ENCODE results near the gene PEX1.
"Not testable (repeated sequence)": the region's sequence is repeated elsewhere in the genome, so short reads cannot be mapped to it uniquely, and the experiment has no call there.

Gene PEX1

GRCh38 chr7:92485974-92486373 lies 42.3 kb downstream of the PEX1 start:
- Histone ChIP-seq H3K36me3 (ENCODE audit: insufficient read depth, low read length) (peaks cover 36% of the 10 kb centered on the region; the same call in 1 of the 2 replicates), H3K79me2 (ENCODE audit: insufficient read depth, low read length) (no peaks in the 10 kb centered on the region), H2AFZ (ENCODE audit: low read length) (no peak overlapping the region), H3K9me2 (replicated peaks; ENCODE audit: low read depth, low read length) (no peaks in the 10 kb centered on the region), H3K9me3 (ENCODE audit: insufficient read depth, low read depth, low read length) (no peaks in the 10 kb centered on the region), H3K9ac (ENCODE audit: low read depth, low read length, poor library complexity, severe bottlenecking) (no peak overlapping the region), H3K4me3 (ENCODE audit: low read length, poor library complexity, severe bottlenecking) (no peak overlapping the region), H3K4me2 (ENCODE audit: low read depth, low read length, poor library complexity, severe bottlenecking) (no peak overlapping the region), H3K27me3 (ENCODE audit: insufficient read depth, low read length, poor library complexity, severe bottlenecking) (no peaks in the 10 kb centered on the region), H4K20me1 (ENCODE audit: insufficient read depth, low read length, poor library complexity, severe bottlenecking) (no peaks in the 10 kb centered on the region), H3F3A (ENCODE audit: low read depth) (no peaks in the 10 kb centered on the region), H3K4me1 (ENCODE audit: insufficient read depth, low read length, poor library complexity, severe bottlenecking) (no peaks in the 10 kb centered on the region)
- TF ChIP-seq, protein P1, sequence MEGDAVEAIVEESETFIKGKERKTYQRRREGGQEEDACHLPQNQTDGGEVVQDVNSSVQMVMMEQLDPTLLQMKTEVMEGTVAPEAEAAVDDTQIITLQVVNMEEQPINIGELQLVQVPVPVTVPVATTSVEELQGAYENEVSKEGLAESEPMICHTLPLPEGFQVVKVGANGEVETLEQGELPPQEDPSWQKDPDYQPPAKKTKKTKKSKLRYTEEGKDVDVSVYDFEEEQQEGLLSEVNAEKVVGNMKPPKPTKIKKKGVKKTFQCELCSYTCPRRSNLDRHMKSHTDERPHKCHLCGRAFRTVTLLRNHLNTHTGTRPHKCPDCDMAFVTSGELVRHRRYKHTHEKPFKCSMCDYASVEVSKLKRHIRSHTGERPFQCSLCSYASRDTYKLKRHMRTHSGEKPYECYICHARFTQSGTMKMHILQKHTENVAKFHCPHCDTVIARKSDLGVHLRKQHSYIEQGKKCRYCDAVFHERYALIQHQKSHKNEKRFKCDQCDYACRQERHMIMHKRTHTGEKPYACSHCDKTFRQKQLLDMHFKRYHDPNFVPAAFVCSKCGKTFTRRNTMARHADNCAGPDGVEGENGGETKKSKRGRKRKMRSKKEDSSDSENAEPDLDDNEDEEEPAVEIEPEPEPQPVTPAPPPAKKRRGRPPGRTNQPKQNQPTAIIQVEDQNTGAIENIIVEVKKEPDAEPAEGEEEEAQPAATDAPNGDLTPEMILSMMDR (conservative IDR thresholded peaks at IDR 0.05; ENCODE audit: low read length): no peak
- TF ChIP-seq EZH2phosphoT487 (IDR thresholded peaks at IDR 0.05; ENCODE audit: borderline replicate concordance): no peak

DNA sequence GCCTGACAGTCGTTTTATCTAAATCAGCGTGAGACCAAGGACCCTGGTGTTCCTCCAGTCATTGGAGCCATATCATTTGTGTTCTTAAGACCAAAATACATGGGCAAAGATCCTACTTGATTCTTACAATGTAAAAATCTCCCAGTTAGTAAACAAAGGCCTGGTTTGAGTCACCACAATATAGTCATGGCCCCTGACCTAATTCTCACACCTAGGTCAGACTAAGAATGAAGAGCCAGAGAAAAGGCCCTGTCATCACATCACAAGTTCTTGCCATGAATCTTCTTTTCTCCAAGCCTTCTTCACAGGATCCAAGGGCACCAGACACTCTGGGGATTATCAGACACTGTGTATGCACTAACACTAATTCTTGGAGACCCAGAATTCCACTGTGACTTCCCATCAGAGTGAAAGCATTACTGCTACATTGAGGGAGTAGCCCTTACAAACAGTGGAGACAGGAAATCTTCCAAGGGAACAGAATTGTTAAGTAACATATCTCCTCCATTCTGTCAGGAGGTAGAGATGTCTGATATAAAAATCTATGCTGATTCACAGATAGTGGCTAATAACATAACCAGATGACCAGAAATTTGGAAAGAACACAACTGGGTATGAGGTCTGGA lies 42.9 kb downstream of the PEX1 start:
- no peaks in the 10 kb centered on the region for H3F3A ChIP-seq (ENCODE audit: low read depth)
- no peaks in the 10 kb centered on the region for H3K79me2 ChIP-seq (ENCODE audit: insufficient read depth, low read length)
- no peak overlapping the region for H3K4me2 ChIP-seq (ENCODE audit: low read depth, low read length, poor library complexity, severe bottlenecking)
- H3K4me1 ChIP-seq (ENCODE audit: insufficient read depth, low read length, poor library complexity, severe bottlenecking): no peaks in the 10 kb centered on the region
- H3K9me2 ChIP-seq (replicated peaks; ENCODE audit: low read depth, low read length): no peaks in the 10 kb centered on the region
- no peaks in the 10 kb centered on the region for H4K20me1 ChIP-seq (ENCODE audit: insufficient read depth, low read length, poor library complexity, severe bottlenecking)
- no peak overlapping the region for H3K4me3 ChIP-seq (ENCODE audit: low read length, poor library complexity, severe bottlenecking)
- no peak overlapping the region for H2AFZ ChIP-seq (ENCODE audit: low read length)
- H3K27me3 ChIP-seq (ENCODE audit: insufficient read depth, low read length, poor library complexity, severe bottlenecking): no peaks in the 10 kb centered on the region
- peaks cover 32% of the 10 kb centered on the region; the same call in 1 of the 2 replicates for H3K36me3 ChIP-seq (ENCODE audit: insufficient read depth, low read length)
- no peak overlapping the region for H3K9ac ChIP-seq (ENCODE audit: low read depth, low read length, poor library complexity, severe bottlenecking)
- no peaks in the 10 kb centered on the region for H3K9me3 ChIP-seq (ENCODE audit: insufficient read depth, low read depth, low read length)
- no peak for TF ChIP-seq EZH2phosphoT487 (IDR thresholded peaks at IDR 0.05; ENCODE audit: borderline replicate concordance)
- TF ChIP-seq, protein P1 (conservative IDR thresholded peaks at IDR 0.05; ENCODE audit: low read length): no peak

GRCh38 chr7:92484226-92484625 lies 44.1 kb downstream of the PEX1 start:
- H3K27me3 ChIP-seq (ENCODE audit: insufficient read depth, low read length, poor library complexity, severe bottlenecking); H3K9me3 ChIP-seq (ENCODE audit: insufficient read depth, low read depth, low read length); H3K4me3 ChIP-seq (ENCODE audit: low read length, poor library complexity, severe bottlenecking); H3K79me2 ChIP-seq (ENCODE audit: insufficient read depth, low read length); H4K20me1 ChIP-seq (ENCODE audit: insufficient read depth, low read length, poor library complexity, severe bottlenecking); H3K9ac ChIP-seq (ENCODE audit: low read depth, low read length, poor library complexity, severe bottlenecking); H3F3A ChIP-seq (ENCODE audit: low read depth); H3K4me1 ChIP-seq (ENCODE audit: insufficient read depth, low read length, poor library complexity, severe bottlenecking); H2AFZ ChIP-seq (ENCODE audit: low read length); H3K4me2 ChIP-seq (ENCODE audit: low read depth, low read length, poor library complexity, severe bottlenecking); H3K9me2 ChIP-seq (replicated peaks; ENCODE audit: low read depth, low read length): not testable (repeated sequence)
- peaks cover 27% of the 10 kb centered on the region; the same call in 1 of the 2 replicates for H3K36me3 ChIP-seq (ENCODE audit: insufficient read depth, low read length)

GRCh38 chr7:92483624-92484023 lies 44.7 kb downstream of the PEX1 start:
- H2AFZ ChIP-seq (ENCODE audit: low read length); H3K9ac ChIP-seq (ENCODE audit: low read depth, low read length, poor library complexity, severe bottlenecking); H3K9me2 ChIP-seq (replicated peaks; ENCODE audit: low read depth, low read length); H3K4me2 ChIP-seq (ENCODE audit: low read depth, low read length, poor library complexity, severe bottlenecking); H3K4me3 ChIP-seq (ENCODE audit: low read length, poor library complexity, severe bottlenecking); H3K27me3 ChIP-seq (ENCODE audit: insufficient read depth, low read length, poor library complexity, severe bottlenecking); H3K4me1 ChIP-seq (ENCODE audit: insufficient read depth, low read length, poor library complexity, severe bottlenecking); H3F3A ChIP-seq (ENCODE audit: low read depth); H3K79me2 ChIP-seq (ENCODE audit: insufficient read depth, low read length); H4K20me1 ChIP-seq (ENCODE audit: insufficient read depth, low read length, poor library complexity, severe bottlenecking); H3K9me3 ChIP-seq (ENCODE audit: insufficient read depth, low read depth, low read length): not testable (repeated sequence)
- peaks cover 21% of the 10 kb centered on the region; the same call in 1 of the 2 replicates for H3K36me3 ChIP-seq (ENCODE audit: insufficient read depth, low read length)

GRCh38 chr7:92479146-92479545 lies 49.2 kb downstream of the PEX1 start:
- not testable (repeated sequence) for H3K9me2 ChIP-seq (replicated peaks; ENCODE audit: low read depth, low read length); H3K36me3 ChIP-seq (ENCODE audit: insufficient read depth, low read length); H3K4me3 ChIP-seq (ENCODE audit: low read length, poor library complexity, severe bottlenecking); H3K4me2 ChIP-seq (ENCODE audit: low read depth, low read length, poor library complexity, severe bottlenecking); H4K20me1 ChIP-seq (ENCODE audit: insufficient read depth, low read length, poor library complexity, severe bottlenecking); H3K79me2 ChIP-seq (ENCODE audit: insufficient read depth, low read length); H3F3A ChIP-seq (ENCODE audit: low read depth); H3K9me3 ChIP-seq (ENCODE audit: insufficient read depth, low read depth, low read length); H3K9ac ChIP-seq (ENCODE audit: low read depth, low read length, poor library complexity, severe bottlenecking); H3K27me3 ChIP-seq (ENCODE audit: insufficient read depth, low read length, poor library complexity, severe bottlenecking); H3K4me1 ChIP-seq (ENCODE audit: insufficient read depth, low read length, poor library complexity, severe bottlenecking); H2AFZ ChIP-seq (ENCODE audit: low read length)

Data from Loucy (cell line).